HCT116 (cell line): ENCODE data around the gene ANXA5. TPM values are rescaled to one million over a fixed set of nuclear protein-coding genes. Genes with fewer than 3 reads are reported as not detected.

ENCODE experiments used
- ATAC-seq: fragments of 200-7000 bp; cut with Tn5 transposase; 2 replicates; pipeline ENCODE4 v1.9.1; 2020; ENCODE audit warnings: mild to moderate bottlenecking, moderate library complexity
- BruUV-seq: library from RNA; stranded (reverse); fragments of 400-500 nt; replicated peaks from 2 replicates; lab custom pipeline; 2021; lab: Mats Ljungman, UMichigan
- CTCF ChIA-PET: fragments of 300-600 bp; sonication (Branson Sonifier 250); formaldehyde crosslinking; loops from one replicate; lab custom pipeline; 2021; ENCODE audit warnings: antibody characterized with exemption; lab: Charles Lee
- POLR2A ChIA-PET: fragments of 300-600, 350-600 bp; sonication (Branson Sonifier 250); formaldehyde crosslinking; loops from one replicate; lab custom pipeline; 2021; ENCODE audit warnings: antibody characterized with exemption; lab: Charles Lee
- RAD21 ChIA-PET, 2 experiments: fragments of 300-600 bp; sonication (Branson Sonifier 250); formaldehyde crosslinking; loops; one replicate each; lab custom pipeline; 2023; ENCODE audit warnings: low total read pairs in 2 of 2; ENCODE audit not compliant: uncharacterized antibody in 2 of 2, unreplicated experiment in 2 of 2, low non-redundant PET in 1 of 2; lab: Charles Lee
- DNase-seq: peaks from one replicate; pipeline ENCODE4 v3.0.0-alpha.2; 2010; ENCODE audit warnings: low read depth, low spot score
- H2AFZ ChIP-seq: fragments of 200-600 bp; shearing (Covaris generic), sonication (generic); 2 replicates; pipeline ENCODE4 v1.6.1; 2017; ENCODE audit warnings: low read depth, mixed run types, mixed read lengths, antibody characterized with exemption, low read length; ENCODE audit not compliant: poor library complexity, severe bottlenecking
- H3K27ac ChIP-seq: 2 replicates; pipeline ENCODE4 v1.5.1; 2012; ENCODE audit warnings: low read depth, low read length
- H3K27me3 ChIP-seq: fragments of 200-600 bp; sonication (generic); 2 replicates; pipeline ENCODE4 v1.6.1; 2016; ENCODE audit warnings: mixed run types, low read length, mixed read lengths; ENCODE audit not compliant: insufficient read depth
- H3K36me3 ChIP-seq, 2 experiments: fragments of 200-500 bp in 1 of 2; fragments of 200-600 bp in 1 of 2; sonication (Bioruptor generic) in 1 of 2; sonication (generic) in 1 of 2; 2 replicates each; pipeline versions ENCODE4 v1.5.1 to v1.6.1; 2014 to 2016; ENCODE audit warnings: low read length in 2 of 2, inconsistent platforms in 1 of 2, mixed read lengths in 1 of 2, mixed run types in 1 of 2; ENCODE audit not compliant: insufficient read depth in 2 of 2, control insufficient read depth in 1 of 2
- H3K4me1 ChIP-seq, 2 experiments: fragments of 200-600 bp in 1 of 2; sonication (generic) in 1 of 2; 2 replicates each; pipeline versions ENCODE4 v1.5.1 to v1.6.1; 2012 to 2017; ENCODE audit warnings: low read length in 2 of 2, inconsistent platforms in 1 of 2, mild to moderate bottlenecking in 1 of 2, mixed read lengths in 1 of 2, mixed run types in 1 of 2, moderate library complexity in 1 of 2; ENCODE audit not compliant: insufficient read depth in 2 of 2, control insufficient read depth in 1 of 2
- H3K4me2 ChIP-seq: fragments of 200-600 bp; sonication (generic); 2 replicates; pipeline ENCODE4 v1.6.1; 2017; ENCODE audit warnings: mixed run types, low read length, mixed read lengths
- H3K4me3 ChIP-seq, 2 experiments: fragments of 200-600 bp in 1 of 2; sonication (generic) in 1 of 2; replicated peaks in 1 of 2; 2 replicates each; pipeline ENCODE4 v1.5.1; 2011 to 2016; ENCODE audit warnings: low read length in 2 of 2, control low read depth in 1 of 2, low read depth in 1 of 2, mild to moderate bottlenecking in 1 of 2, mixed read lengths in 1 of 2, mixed run types in 1 of 2
- H3K79me2 ChIP-seq: fragments of 200-600 bp; sonication (generic); 2 replicates; pipeline ENCODE4 v1.6.1; 2017; ENCODE audit warnings: mild to moderate bottlenecking, mixed run types, low read length, moderate library complexity, mixed read lengths; ENCODE audit not compliant: insufficient read depth
- H3K9ac ChIP-seq: fragments of 200-600 bp; sonication (generic); 2 replicates; pipeline ENCODE4 v1.6.1; 2016; ENCODE audit warnings: low read length, mixed read lengths
- H3K9me2 ChIP-seq: fragments of 200-600 bp; sonication (generic), shearing (Covaris generic); 2 replicates; pipeline ENCODE4 v1.6.1; 2017; ENCODE audit warnings: mixed run types, mild to moderate bottlenecking, moderate library complexity; ENCODE audit not compliant: insufficient read depth
- H3K9me3 ChIP-seq, 2 experiments: fragments of 200-500 bp in 1 of 2; fragments of 200-600 bp in 1 of 2; sonication (Bioruptor generic) in 1 of 2; sonication (generic) in 1 of 2; 2 replicates each; pipeline ENCODE4 v1.6.1; 2014 to 2017; ENCODE audit warnings: low read length in 2 of 2, mixed read lengths in 2 of 2, inconsistent platforms in 1 of 2, low read depth in 1 of 2, mild to moderate bottlenecking in 1 of 2, mixed run types in 1 of 2, moderate library complexity in 1 of 2; ENCODE audit not compliant: control insufficient read depth in 1 of 2, insufficient read depth in 1 of 2
- H4K20me1 ChIP-seq: fragments of 200-600 bp; sonication (generic), shearing (Covaris generic); 2 replicates; pipeline ENCODE4 v1.6.1; 2017; ENCODE audit warnings: mixed run types, mild to moderate bottlenecking, moderate library complexity; ENCODE audit not compliant: insufficient read depth
- CBX3 ChIP-seq: IDR thresholded peaks from 2 replicates; pipeline ENCODE4 v1.6.1; 2012; ENCODE audit warnings: low read depth
- CEBPB ChIP-seq: IDR thresholded peaks from 2 replicates; pipeline ENCODE4 v1.6.1; 2012; ENCODE audit warnings: low read depth
- EGR1 ChIP-seq: IDR thresholded peaks from 2 replicates; pipeline ENCODE4 v1.6.1; 2012; ENCODE audit warnings: low read depth
- ELF1 ChIP-seq: IDR thresholded peaks from 2 replicates; pipeline ENCODE4 v1.6.1; 2012; ENCODE audit warnings: low read depth, borderline replicate concordance
- EZH2 ChIP-seq: fragments of 200-600 bp; sonication (generic); IDR thresholded peaks from 2 replicates; pipeline ENCODE4 v1.6.1; 2017; ENCODE audit warnings: antibody characterized with exemption, mixed run types
- FOSL1 ChIP-seq: IDR thresholded peaks from 2 replicates; pipeline ENCODE4 v1.6.1; 2012; ENCODE audit warnings: low read depth
- JUND ChIP-seq: IDR thresholded peaks from 2 replicates; pipeline ENCODE4 v1.6.1; 2012
- POLR2A ChIP-seq: IDR thresholded peaks from 2 replicates; pipeline ENCODE4 v1.7.0; 2011; ENCODE audit warnings: borderline replicate concordance; ENCODE audit not compliant: insufficient read depth, insufficient read length; ENCODE audit errors: extremely low read depth
- POLR2AphosphoS5 ChIP-seq: IDR thresholded peaks from 2 replicates; pipeline ENCODE4 v1.6.1; 2011; ENCODE audit warnings: mild to moderate bottlenecking, low read depth, low read length, moderate library complexity
- RAD21 ChIP-seq: IDR thresholded peaks from 2 replicates; pipeline ENCODE4 v1.6.1; 2012; ENCODE audit warnings: low read depth, mild to moderate bottlenecking
- SIN3A ChIP-seq: IDR thresholded peaks from 2 replicates; pipeline ENCODE4 v1.6.1; 2012; ENCODE audit warnings: low read depth
- SP1 ChIP-seq: IDR thresholded peaks from 2 replicates; pipeline ENCODE4 v1.6.1; 2012; ENCODE audit warnings: low read depth
- SRF ChIP-seq: IDR thresholded peaks from 2 replicates; pipeline ENCODE4 v1.6.1; 2012; ENCODE audit warnings: low read depth
- TCF7L2 ChIP-seq: IDR thresholded peaks from 2 replicates; pipeline ENCODE4 v1.7.0; 2011; ENCODE audit warnings: borderline replicate concordance, inconsistent platforms; ENCODE audit not compliant: insufficient read depth, insufficient read length; ENCODE audit errors: extremely low read depth
- YY1 ChIP-seq: IDR thresholded peaks from 2 replicates; pipeline ENCODE4 v1.6.1; 2011; ENCODE audit warnings: low read length, low read depth, moderate library complexity, mild to moderate bottlenecking; ENCODE audit not compliant: insufficient replicate concordance; ENCODE audit errors: extremely low read depth
- ZNF274 ChIP-seq: fragments of 200-500 bp; sonication (Bioruptor generic); IDR thresholded peaks from 2 replicates; pipeline ENCODE4 v1.6.1; 2014; ENCODE audit warnings: mild to moderate bottlenecking, low read depth, low read length, inconsistent platforms
- intact Hi-C: fragments of 100-400 bp; cut with micrococcal nuclease; formaldehyde crosslinking; loops from 2 replicates; pipeline ENCODE4 v1.10.0; 2022
- total RNA-seq: library from RNA; stranded (reverse); gene quantifications from one replicate; pipeline ENCODE4 v1.2.1, GENCODE V29; 2021; ENCODE audit not compliant: unreplicated experiment
- TF ChIP-seq, protein P1 (sequence below): IDR thresholded peaks from 2 replicates; pipeline ENCODE4 v1.6.1; 2012; ENCODE audit warnings: low read depth
- TF ChIP-seq, protein P2 (sequence below): IDR thresholded peaks from 2 replicates; pipeline ENCODE4 v1.6.1; 2012

Gene ANXA5
- total RNA-seq, 1 experiment from 2014 or later = 186 TPM

DNA sequence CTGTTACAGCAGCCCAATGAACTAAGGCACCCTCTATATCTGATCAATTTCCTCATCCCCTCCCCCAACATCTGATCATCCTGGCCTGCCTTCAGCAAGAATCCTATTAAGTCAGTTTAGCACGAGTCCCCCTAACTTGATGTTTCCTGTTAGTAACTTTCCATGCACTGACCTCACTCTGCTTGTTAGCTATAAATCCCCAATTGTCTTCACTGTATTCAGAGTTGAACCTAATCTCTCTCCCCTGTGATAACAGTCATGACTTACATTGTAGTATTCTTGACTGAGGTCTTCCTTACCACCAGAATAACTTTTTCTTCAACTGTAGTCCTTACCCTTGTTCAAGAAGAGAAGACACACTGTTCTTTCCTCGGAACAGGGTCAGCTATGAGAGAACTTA is 8.5 kb downstream of the ANXA5 start:
- H3K27ac ChIP-seq = no peak overlapping the region
- H3K9me2 ChIP-seq = no peaks in the 10 kb centered on the region
- H3K4me3 ChIP-seq = no peak overlapping the region
- BruUV-seq = no TSS peak
- peaks cover 6 to 11% of the 10 kb centered on the region in 2 experiments; a peak in 3 of 4 replicates for H3K36me3 ChIP-seq
- peaks cover 25 to 50% of the 10 kb centered on the region in 2 experiments for H3K4me1 ChIP-seq
- DNase-seq (no peak), ATAC-seq (no peak)
- no peaks in the 10 kb centered on the region for H3K27me3 ChIP-seq
- peaks cover 81% of the 10 kb centered on the region for H3K79me2 ChIP-seq
- H3K9me3 ChIP-seq = no peaks in the 10 kb centered on the region
- ChIA-PET POLR2A (no interaction called here), CTCF (no interaction called here), RAD21 (no interaction called here)
- no peak overlapping the region for H3K9ac ChIP-seq
- no peak overlapping the region for H3K4me2 ChIP-seq
- intact Hi-C loops = no loop called here
- peaks cover 9% of the 10 kb centered on the region; the same call in 1 of the 2 replicates for H4K20me1 ChIP-seq
- TF ChIP-seq CEBPB = no peak
- TF ChIP-seq POLR2A = no peak
- no peak for TF ChIP-seq TCF7L2
- TF ChIP-seq SP1 = no peak
- TF ChIP-seq, protein P1, sequence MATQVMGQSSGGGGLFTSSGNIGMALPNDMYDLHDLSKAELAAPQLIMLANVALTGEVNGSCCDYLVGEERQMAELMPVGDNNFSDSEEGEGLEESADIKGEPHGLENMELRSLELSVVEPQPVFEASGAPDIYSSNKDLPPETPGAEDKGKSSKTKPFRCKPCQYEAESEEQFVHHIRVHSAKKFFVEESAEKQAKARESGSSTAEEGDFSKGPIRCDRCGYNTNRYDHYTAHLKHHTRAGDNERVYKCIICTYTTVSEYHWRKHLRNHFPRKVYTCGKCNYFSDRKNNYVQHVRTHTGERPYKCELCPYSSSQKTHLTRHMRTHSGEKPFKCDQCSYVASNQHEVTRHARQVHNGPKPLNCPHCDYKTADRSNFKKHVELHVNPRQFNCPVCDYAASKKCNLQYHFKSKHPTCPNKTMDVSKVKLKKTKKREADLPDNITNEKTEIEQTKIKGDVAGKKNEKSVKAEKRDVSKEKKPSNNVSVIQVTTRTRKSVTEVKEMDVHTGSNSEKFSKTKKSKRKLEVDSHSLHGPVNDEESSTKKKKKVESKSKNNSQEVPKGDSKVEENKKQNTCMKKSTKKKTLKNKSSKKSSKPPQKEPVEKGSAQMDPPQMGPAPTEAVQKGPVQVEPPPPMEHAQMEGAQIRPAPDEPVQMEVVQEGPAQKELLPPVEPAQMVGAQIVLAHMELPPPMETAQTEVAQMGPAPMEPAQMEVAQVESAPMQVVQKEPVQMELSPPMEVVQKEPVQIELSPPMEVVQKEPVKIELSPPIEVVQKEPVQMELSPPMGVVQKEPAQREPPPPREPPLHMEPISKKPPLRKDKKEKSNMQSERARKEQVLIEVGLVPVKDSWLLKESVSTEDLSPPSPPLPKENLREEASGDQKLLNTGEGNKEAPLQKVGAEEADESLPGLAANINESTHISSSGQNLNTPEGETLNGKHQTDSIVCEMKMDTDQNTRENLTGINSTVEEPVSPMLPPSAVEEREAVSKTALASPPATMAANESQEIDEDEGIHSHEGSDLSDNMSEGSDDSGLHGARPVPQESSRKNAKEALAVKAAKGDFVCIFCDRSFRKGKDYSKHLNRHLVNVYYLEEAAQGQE = no peak
- TF ChIP-seq SRF = no peak
- TF ChIP-seq, protein P2, sequence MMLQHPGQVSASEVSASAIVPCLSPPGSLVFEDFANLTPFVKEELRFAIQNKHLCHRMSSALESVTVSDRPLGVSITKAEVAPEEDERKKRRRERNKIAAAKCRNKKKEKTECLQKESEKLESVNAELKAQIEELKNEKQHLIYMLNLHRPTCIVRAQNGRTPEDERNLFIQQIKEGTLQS = no peak
- TF ChIP-seq ZNF274 = no peak
- TF ChIP-seq RAD21 = no peak
- TF ChIP-seq EGR1 = no peak
- no peak for TF ChIP-seq SIN3A
- no peak for TF ChIP-seq FOSL1
- no peak for TF ChIP-seq POLR2AphosphoS5
- no peak for TF ChIP-seq CBX3
- TF ChIP-seq JUND = no peak
- TF ChIP-seq ELF1 = no peak
- no peak for TF ChIP-seq YY1
- TF ChIP-seq EZH2 = no peak
- no peak overlapping the region for H2AFZ ChIP-seq
